Daoy (cell line): ENCODE data around the gene SLC16A7. TPM values are rescaled to one million over a fixed set of nuclear protein-coding genes. Genes with fewer than 3 reads are reported as not detected.
"Not testable (repeated sequence)": the region's sequence is repeated elsewhere in the genome, so short reads cannot be mapped to it uniquely, and the experiment has no call there.

Experiments used
- DNase-seq: peaks from one replicate; pipeline ENCODE4 v3.0.0-alpha.2; 2015; ENCODE audit warnings: low read depth
- total RNA-seq: library from RNA; depleted of rRNA; stranded (reverse); fragments of >200 nt; shearing (Covaris generic); gene quantifications from 2 replicates; pipeline ENCODE4 v1.2.3, GENCODE V29; 2014

SLC16A7 gene
- total RNA-seq, 1 experiment from 2014 or later: 0.57 TPM

DNA sequence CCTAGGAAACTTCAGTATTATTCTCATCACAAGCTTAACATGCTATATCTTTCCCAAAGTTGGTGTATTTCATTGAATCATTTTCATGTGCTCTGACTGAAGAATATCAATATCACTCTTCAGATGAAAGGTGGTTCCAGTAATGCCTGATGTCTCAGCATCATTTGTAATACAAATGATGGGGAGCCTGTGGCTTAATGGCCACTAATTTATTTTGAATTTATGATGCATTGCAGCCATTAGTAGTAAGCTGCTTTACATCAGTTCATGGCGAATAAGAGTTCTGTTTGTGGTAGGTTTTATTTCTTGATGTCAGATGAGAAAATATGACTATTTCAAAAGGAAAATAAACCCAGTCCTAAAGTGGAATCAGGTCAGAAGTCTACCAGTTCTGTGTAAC, 139.4 kb downstream of the SLC16A7 start:
- no peak for DNase-seq

DNA sequence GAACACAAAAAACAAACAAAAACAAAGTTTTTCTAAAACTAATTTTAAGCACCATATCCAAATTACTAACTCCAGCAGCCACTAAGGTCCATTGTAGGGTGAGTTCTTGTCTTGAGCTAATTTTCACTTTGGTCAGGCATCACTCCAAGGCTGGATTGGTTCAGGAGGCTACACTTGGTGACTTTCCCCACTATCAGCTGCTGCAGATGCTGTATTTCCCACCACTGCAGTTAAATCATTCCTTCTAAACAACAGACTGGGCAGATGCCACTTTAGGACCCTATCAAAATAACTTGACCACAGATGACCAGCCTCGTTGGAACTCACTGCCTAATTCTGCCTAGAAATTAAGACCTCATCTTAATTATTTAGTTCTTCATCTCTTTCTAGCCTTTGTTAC, 140.5 kb downstream of the SLC16A7 start:
- no peak for DNase-seq

GRCh38 chr12:59736786-59737185, 141.0 kb downstream of the SLC16A7 start:
- DNase-seq: peak; percentile 1

- DNase-seq: no peak
Observed at GRCh38 chr12:59737725-59738463, 142.1 kb downstream of the SLC16A7 start.

GRCh38 chr12:59742841-59743240, 147.0 kb downstream of the SLC16A7 start:
- no peak for DNase-seq

- DNase-seq: no peak
Observed at GRCh38 chr12:59744564-59744963, 148.7 kb downstream of the SLC16A7 start.

DNA sequence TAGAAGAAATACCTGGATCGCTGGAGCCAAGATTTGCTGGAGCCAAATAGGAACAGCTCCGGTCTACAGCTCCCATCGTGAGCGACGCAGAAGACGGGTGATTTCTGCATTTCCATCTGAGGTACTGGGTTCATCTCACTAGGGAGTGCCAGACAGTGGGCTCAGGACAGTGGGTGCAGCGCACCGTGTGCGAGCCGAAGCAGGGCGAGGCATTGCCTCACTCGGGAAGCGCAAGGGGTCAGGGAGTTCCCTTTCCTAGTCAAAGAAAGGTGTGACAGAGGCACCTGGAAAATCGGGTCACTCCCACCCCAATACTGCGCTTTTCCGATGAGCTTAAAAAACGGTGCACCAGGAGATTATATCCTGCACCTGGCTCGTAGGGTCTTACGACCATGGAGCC, 155.3 kb downstream of the SLC16A7 start:
- not testable (repeated sequence) for DNase-seq

DNA sequence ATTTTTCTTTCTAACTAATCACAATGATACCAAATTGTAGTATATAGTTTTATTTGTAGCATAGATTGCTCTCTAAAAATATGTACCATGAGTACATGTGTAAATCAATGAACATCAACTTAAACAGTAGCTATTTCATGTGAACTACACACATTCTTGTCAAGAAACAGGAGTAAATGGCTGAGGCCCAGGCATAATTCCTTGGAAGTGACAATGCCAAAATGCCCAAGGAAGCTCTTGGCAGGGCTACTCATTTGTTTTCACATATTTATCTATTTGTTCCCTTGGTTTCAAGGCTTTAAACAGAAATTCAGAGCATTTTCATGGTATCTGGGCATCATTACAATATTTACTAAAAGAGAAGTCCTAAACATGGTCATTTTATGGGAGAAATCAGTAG, 165.7 kb downstream of the SLC16A7 start:
- no peak for DNase-seq

- no peak for DNase-seq
Observed at GRCh38 chr12:59763835-59764234, 168.0 kb downstream of the SLC16A7 start.

GRCh38 chr12:59768031-59768430, 172.2 kb downstream of the SLC16A7 start:
- no peak for DNase-seq

- DNase-seq: no peak
Observed at GRCh38 chr12:59780605-59781135, 184.8 kb downstream of the SLC16A7 start.

GRCh38 chr12:59787610-59788009, 191.8 kb downstream of the SLC16A7 start:
- DNase-seq: no peak

- no peak for DNase-seq
Observed at GRCh38 chr12:59792647-59793046, 196.8 kb downstream of the SLC16A7 start.

DNA sequence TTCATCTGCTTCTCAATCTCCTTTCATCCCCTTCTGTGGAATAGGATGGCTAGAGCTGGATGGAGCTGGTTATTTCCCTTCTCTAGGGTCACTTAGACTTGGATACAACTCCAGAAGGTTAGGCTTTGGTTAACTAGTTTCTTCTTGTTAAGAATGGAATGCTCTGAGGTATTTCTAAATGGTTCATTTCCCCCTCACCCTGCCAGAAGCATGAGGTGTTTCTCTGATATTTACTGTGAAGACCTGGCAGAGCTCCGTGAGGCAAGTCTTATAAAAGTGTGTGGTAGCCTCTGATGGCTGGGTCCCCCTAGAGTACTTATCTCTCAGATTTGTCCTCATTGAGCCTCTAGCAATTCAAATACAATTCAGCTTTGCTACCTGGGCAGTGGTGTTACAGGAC, 207.9 kb downstream of the SLC16A7 start:
- DNase-seq: no peak

DNA sequence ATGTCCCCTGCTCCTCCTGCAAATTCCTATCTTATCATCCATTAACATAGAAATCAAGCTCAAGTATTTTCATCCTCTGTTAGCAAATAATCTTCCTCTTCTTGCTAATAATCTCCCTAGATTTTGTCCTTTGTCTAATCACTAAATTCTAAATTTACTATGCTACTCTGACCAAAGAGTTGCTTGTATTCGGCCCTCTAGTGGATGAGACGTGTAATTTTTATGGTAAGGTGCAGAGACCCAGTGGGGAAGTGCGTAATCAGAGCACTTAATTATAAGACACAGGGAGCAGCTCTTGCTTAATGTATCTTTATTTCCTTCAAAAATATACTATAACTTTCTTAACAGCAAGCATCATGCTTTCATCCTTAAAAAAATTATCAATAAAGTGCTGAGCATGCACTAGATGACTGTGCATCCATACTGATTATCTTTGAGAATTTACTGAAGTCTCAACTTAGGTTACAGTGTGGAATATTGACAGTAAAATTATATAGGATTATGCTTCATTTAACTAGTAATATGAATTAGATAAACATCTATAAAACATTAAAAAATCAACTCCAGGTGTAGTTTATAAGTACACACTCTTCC, 212.6 kb downstream of the SLC16A7 start:
- DNase-seq: no peak

DNA sequence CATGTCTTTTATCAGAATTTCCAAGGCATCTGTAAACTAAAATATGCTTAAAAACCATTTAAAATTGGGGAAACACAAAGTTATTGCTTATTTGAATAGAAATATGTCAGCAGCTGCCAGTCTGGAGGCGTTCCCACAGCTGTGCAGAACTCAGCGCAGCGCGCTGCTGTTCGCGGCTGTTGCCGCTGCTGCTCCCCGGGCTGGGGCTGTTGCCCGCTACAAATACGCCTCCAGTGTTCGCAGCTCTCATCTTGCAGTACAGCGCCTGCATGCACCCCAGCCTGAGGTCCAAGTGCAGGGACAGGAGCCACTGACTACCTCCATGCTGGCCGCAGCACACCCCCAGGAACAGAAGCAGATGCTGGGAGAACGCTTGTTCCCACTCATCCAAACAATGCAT, 216.2 kb downstream of the SLC16A7 start:
- DNase-seq: no peak

GRCh38 chr12:59812716-59813115, 216.9 kb downstream of the SLC16A7 start:
- no peak for DNase-seq

- DNase-seq: no peak
Observed at GRCh38 chr12:59820594-59821011, 224.8 kb downstream of the SLC16A7 start.

DNA sequence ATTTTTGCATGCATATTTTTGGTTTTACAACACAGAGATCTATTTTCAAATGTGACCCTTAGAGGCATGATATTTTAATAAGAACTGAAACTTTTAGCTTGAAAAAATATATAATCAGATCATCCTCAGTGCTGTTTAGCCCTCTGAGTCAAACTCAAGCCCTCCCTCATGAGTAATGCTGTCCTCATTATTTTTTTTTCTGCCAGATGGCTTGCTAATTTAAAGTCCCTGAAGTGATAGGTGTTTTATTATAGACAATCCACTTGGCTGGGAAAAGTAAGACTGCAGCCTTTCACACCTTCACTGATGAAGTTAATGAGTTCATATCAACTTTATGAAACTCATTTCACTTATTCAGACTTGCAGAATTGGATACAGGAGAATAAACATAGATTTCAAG, 227.7 kb downstream of the SLC16A7 start:
- no peak for DNase-seq

DNA sequence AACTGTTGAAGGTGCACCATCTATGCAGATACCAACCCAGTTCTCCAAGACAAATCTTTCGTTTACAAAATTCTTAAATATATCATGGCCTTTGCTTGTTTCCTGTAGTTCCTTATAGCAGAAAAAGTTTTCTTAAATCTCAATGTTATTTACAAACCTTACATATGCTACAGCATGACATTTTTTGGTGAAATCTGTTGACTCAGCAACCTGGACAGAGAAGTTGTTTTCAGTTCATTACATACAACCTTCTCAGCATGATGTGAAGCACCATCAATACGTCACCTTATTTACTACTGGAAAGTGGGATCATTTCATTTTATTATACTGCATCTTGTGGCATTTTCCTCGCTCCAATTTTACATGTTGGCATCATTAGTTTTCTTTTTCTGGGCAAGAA, 231.9 kb downstream of the SLC16A7 start:
- DNase-seq: no peak

DNA sequence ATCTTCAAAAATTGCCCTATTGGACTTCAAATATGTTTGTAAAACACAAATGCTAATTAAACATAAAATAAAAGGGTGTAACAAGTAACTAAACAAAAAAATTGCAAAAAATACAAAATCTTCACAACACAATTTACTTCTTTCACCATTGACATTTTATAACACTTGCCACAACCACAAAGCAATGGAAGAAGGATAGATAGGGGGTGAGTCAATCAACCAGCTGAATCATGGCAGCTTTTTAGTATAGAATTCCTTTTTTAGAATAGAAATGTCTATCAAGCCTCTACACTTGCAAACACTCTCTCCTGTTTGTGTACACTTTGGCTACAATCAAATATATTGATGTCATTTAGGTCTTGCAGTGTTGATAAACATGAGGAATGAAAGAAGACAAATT, 232.7 kb downstream of the SLC16A7 start:
- DNase-seq: no peak

DNA sequence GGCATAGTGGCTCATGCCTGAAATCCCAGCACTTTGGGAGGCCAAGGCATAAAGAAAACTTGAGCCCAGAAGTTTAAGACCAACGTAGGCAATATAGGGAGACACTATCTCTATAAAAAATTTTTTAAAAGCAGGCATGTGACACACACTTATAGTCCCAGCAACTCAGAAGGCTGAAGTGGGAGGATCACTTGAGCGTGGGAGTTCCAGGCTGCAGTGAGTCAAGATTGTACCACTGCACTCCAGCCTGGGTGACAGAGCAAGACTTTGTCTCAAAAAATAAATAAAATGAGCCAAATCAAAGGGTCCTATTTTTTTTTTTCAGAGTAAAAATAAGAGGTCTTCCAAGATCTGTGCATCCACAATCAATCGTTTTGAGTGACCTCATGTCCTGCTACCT, 237.6 kb downstream of the SLC16A7 start:
- DNase-seq: no peak

DNA sequence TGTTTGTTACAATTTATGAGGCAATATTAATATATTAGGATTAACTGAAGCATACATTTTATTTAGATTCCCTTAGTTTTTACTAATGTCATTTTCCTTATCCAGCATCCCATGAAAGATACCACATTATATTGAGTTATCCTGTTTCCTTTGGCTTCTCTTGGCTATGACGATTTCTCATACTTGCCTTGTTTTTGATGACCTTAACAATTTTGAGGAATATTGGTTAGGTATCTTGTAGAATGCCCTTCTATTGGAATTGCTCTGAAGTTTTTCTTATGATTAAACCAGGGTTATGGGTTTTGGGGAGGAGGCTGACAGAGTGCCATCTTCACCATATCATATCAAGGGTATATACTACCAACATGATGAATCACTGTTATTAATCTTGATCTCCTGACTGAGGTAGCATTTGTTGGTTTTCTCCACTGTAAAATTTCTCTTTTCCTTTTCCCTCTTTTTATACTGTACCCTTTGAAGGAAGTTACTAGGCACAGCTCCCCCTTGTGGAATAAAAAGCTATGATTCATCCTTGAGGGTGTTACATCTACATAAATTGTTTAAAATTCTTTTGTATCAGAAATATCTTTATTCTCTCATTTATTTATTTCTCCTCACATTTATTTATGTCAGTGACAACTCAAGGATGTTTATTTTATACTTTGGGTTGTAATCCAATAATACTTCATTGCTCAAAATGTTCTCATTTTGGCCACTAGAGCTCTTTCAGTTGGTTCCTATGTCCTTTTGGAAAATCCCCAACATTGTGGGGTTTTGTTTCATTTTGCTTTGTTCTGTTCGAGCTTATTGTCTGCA, 239.0 kb downstream of the SLC16A7 start:
- DNase-seq: no peak
